ENCODE data around the gene MYO3B.

DNA sequence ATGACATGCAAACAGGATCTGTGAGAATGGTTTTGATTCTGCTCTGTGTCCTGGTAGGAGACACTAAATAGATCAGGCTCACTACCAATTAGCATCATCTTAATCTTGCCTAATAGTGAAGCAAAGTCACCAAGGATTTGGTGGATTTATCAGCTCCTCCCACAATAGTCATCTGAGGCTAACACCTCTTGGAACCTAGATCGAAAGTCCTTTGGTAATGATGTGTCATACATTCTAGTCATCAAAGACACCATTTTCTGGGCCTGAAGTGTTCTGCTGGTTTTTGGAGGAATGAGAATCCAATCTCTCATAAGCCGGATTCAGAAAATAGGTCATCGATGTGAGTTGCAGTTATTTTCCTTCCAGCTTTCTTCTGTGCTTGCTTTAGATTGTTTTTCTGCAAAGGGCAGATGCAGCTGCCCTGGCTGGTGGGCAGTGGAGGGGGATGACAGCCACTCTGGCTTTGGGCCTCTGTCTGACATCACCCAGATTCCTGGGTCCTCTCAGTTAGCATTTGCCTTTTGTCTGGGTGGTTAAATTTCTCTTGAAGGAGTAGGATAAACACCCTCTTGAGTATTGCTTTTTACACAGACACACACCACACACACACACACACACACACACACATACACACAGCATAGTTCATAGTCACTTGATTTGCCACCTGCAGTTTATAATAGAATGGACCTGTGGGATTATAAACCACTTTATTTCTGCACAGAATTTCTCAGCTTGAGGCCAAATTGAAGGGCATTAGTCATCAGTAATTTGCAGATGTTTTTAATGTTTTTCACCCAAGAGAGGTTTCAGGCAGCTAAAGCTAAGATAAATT is at the start of gene MYO3B:
- TF ChIP-seq, protein P1, sequence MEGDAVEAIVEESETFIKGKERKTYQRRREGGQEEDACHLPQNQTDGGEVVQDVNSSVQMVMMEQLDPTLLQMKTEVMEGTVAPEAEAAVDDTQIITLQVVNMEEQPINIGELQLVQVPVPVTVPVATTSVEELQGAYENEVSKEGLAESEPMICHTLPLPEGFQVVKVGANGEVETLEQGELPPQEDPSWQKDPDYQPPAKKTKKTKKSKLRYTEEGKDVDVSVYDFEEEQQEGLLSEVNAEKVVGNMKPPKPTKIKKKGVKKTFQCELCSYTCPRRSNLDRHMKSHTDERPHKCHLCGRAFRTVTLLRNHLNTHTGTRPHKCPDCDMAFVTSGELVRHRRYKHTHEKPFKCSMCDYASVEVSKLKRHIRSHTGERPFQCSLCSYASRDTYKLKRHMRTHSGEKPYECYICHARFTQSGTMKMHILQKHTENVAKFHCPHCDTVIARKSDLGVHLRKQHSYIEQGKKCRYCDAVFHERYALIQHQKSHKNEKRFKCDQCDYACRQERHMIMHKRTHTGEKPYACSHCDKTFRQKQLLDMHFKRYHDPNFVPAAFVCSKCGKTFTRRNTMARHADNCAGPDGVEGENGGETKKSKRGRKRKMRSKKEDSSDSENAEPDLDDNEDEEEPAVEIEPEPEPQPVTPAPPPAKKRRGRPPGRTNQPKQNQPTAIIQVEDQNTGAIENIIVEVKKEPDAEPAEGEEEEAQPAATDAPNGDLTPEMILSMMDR (IDR thresholded peaks at IDR 0.05): no peak
- TF ChIP-seq EZH2 (IDR thresholded peaks at IDR 0.05; ENCODE audit: borderline replicate concordance, insufficient read depth, low read depth, low read length, poor library complexity, severe bottlenecking): no peak

Measured in B cell (primary cell).